ENCODE results near the gene CCPG1.
"Not testable (repeated sequence)": the region's sequence is repeated elsewhere in the genome, so short reads cannot be mapped to it uniquely, and the experiment has no call there.

Gene CCPG1, protein sequence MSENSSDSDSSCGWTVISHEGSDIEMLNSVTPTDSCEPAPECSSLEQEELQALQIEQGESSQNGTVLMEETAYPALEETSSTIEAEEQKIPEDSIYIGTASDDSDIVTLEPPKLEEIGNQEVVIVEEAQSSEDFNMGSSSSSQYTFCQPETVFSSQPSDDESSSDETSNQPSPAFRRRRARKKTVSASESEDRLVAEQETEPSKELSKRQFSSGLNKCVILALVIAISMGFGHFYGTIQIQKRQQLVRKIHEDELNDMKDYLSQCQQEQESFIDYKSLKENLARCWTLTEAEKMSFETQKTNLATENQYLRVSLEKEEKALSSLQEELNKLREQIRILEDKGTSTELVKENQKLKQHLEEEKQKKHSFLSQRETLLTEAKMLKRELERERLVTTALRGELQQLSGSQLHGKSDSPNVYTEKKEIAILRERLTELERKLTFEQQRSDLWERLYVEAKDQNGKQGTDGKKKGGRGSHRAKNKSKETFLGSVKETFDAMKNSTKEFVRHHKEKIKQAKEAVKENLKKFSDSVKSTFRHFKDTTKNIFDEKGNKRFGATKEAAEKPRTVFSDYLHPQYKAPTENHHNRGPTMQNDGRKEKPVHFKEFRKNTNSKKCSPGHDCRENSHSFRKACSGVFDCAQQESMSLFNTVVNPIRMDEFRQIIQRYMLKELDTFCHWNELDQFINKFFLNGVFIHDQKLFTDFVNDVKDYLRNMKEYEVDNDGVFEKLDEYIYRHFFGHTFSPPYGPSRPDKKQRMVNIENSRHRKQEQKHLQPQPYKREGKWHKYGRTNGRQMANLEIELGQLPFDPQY

DNA sequence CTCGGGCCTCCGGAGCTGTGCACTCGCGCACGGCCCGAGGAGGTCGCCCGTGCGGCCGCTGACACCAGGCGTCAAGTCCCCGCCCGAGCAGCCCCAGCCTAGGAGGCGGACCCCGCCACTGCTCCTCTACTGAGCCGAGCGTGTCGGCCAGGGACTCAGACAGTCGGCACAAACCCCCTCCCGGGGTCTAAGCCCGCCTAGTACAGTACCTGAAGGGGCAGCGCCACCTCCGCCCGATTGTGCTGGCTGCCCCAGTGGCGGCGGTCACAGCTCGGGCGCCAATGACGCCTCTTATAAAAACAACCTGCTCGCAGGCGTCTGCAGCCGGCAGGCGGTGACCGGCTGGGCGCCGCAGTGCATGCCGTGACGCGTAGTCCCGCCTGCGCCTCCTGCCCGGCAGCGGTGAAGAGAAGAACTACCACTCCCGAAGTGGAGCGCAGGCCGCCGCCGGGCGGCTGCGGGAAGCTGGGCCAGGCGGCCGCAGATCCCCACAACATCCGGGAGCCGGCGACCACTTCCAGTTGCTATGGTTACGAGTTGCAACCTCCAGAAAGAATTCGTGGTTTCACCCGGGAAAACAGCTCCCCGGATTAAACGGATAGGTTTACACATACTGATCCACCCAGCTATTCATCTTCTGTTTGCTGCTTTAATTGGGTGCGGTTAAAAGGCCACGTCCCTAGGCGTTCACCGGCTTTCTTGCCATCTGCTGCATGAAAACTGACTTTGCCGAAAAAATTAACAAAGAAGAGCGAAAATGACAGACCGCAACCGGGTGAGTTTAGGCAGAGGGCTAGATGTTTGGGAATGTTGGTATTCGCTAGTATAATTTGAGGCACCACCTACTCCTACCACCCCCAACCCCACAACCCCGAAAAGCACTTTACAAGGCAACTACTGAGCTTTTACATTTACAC is at the start of gene CCPG1, which contains the start of gene PIERCE2:
Gene CCPG1 (minus strand): TSS at position 348 of the 917 bp plus-strand sequence. CDS start 18,935 bp downstream, outside the sequence.
Gene PIERCE2 (plus strand): TSS at position 484 of the 917 bp plus-strand sequence. CDS start 274 bp downstream, at position 758.
- DNase-seq, result peak; percentile 93

DNA sequence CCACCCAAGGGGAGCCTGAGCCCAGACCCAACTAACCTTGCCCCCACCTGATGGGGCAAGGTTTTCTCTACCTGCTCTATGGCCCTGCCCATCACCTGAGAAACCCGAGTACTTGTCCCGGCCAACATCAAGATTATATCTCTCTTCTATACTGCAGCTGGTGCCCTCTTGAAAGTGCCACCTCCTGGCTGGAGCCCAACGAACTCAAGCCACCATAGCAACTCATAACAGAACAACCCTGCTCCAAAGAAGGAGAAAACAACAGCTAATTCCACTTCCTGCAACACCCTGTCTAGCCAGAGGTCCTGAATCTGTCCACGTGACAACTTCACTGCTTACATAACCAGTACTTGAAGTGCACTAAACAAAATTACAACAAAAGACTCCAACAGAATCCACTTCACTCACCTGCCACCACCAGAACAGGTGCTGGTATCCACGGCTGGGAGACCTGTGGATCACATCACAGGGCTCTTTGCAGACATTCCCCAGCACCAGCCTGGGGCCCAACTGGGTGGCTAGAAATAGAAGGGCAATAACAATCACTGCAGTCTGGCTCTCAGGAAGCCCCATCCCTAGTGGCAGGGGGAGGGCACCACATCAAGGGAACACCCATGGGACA is 49.4 kb upstream of the CCPG1 start:
- DNase-seq, result peak; percentile 10

DNA sequence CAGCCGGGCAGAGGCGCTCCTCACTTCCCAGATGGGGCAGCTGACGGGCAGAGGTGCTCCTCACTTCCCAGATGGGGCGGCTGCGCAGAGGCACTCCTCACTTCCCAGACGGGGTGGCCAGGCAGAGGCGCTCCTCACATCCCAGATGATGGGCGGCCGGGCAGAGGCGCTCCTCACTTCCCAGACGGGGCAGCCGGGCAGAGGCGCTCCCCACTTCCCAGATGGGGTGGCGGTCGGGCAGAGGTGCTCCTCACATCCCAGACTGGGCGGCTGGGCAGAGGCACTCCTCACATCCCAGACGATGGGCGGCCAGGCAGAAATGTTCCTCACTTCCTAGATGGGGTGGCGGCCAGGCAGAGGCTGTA is 38.9 kb upstream of the CCPG1 start:
- DNase-seq, result not testable (repeated sequence)

DNA sequence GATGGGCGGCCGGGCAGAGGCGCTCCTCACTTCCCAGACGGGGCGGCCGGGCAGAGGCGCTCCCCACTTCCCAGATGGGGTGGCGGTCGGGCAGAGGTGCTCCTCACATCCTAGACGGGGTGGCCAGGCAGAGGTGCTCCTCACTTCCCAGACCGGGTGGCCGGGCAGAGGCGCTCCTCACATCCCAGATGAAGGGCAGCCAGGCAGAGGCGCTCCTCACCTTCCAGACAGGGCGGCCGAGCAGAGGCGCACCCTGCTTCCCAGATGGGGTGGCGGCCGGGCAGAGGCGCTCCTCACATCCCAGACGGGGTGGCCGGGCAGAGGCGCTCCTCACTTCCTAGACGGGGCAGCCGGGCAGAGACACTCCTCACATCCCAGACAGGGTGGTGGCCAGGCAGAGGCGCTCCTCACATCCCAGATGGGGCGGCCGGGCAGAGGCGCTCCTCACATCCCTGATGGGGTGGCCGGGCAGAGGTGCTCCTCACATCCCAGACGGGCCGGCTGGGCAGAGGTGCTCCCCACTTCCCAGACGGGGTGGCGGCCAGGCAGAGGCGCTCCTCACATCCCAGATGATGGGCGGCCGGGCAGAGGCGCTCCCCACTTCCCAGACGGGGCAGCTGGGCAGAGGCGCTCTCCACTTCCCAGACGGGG is 38.3 kb upstream of the CCPG1 start:
- not testable (repeated sequence) for DNase-seq

DNA sequence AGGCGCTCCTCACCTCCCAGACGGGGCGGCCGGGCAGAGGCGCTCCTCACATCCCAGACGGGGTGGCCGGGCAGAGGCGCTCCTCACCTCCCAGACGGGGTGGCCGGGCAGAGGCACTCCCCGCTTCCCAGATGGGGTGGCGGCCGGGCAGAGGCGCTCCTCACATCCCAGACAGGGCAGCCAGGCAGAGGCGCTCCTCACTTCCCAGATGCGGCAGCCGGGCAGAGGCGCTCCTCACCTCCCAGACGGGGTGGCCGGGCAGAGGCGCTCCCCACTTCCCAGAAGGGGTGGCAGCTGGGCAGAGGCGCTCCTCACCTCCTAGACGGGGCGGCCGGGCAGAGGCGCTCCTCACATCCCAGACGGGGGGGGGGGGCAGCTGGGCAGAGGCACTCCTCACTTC is 37.8 kb upstream of the CCPG1 start:
- not testable (repeated sequence) for DNase-seq

DNA sequence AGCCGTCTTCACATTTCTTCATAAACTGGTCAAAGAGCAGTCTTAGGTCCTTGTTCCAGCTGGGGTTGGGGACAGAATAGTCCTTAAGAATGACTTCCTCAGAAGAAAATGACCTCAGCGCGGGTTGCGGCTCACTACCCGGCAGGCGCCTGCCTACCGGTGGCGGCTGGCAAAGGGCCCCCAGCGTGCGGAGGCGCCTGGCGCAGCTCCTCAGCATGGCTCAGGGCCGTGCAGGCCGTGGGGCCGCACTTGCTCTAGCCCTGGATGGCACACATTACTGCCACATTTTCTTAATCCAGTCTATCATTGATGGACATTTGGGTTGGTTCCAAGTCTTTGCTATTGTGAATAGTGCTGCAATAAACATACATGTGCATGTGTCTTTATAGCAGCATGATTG is 35.0 kb upstream of the CCPG1 start:
- DNase-seq, result not testable (repeated sequence)

DNA sequence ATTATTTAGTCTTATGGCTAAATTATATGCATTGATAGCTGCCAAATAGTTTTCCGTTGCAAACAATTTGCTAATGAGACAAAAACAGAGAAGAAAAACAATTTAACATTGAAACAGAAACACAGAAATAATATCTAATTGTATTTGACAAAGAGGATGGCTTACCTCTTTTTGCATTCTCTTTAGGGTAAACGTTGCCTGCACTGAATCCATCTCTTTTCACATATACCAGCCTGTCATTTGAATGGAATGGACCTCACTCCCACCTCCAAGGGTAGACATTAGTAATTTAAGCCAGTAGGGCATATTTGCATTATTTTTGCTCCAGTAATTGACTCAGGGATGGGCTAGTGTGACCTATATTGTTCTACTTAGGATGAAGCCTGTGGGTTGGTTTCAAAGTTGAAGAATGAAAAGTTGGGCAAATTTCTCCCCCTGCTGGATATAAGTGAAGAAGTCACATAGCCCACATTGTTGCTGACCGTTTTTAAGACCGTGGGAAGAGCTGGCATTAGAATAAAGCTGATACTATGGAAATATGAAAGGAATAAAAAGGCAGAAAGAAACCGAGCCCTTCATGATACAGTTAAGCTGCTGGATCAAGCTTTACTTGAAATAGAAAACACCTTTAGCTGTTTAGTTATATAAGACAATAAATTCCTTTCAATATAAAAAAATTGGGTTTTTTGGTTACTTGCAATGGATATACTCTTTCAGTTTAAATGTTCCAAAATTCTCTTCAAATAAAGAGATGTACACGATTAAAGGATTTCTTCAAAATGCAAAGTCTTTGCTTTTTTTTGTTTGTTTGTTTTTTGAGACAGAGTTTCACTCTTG is 27.0 kb upstream of the CCPG1 start:
- DNase-seq, result peak; percentile 28

- no peak for DNase-seq
Observed at GRCh38 chr15:55422089-55422488, 13.9 kb upstream of the CCPG1 start.

- no peak for DNase-seq
Observed at GRCh38 chr15:55420171-55420866, 12.2 kb upstream of the CCPG1 start.

DNA sequence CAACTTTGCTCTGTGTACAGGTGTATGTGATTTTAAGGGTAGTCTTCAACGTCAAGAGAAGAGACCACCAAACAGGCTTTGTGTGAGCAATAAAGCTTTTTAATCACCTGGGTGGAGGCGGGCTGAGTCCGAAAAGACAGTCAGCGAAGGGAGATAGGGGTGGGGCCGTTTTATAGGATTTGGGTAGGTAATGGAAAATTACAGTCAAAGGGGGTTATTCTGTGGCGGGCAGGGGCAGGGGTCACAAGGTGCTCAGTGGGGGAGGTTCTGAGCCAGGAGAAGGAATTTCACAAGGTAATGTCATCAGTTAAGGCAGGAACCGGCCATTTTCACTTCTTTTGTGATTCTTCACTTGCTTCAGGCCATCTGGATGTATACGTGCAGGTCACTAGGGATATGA is 9.5 kb upstream of the CCPG1 start:
- not testable (repeated sequence) for DNase-seq

DNA sequence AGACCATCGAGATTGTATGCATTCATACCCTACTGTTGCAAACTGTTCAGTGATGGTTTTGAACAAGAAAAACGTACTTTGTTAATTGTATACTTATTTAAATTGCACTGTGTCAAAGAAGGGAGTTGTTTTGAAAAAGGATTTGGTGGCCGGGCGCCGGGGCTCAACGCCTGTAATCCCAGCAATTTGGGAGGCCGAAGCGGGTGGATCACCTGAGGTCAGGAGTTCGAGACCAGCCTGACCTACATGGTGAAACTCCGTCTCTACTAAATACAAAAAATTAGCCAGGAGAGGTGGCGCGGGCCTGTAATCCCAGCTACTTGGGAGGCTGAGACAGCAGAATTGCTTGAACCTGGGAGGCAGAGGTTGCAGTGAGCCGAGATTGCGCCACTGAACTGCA is 817 bp upstream of the CCPG1 start:
- DNase-seq, result not testable (repeated sequence)

DNA sequence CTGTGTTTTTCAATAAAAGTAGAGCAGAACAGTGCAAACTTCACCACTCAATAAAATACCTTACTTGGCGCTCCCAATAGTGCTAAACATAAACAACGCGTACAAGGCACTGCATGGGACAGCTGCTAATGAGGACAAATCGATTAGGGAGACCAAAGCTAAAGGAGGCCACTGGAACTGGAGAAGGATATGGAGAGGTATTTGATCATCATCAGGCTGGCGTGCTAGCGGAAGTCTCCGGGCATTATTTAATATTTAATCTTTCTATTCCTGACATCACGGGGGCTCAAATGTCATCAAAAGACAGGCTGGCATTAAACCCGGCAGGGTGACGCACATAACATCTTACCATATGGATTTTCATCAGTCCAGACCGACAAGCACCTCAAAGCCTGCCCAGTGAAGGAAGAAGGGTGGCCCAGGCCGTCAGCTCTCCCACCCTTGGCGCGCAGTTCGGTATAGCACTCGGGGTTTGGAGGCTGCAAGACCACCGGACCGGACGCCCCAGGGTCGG is 604 bp downstream of the CCPG1 start:
- peak; percentile 26 for DNase-seq

DNA sequence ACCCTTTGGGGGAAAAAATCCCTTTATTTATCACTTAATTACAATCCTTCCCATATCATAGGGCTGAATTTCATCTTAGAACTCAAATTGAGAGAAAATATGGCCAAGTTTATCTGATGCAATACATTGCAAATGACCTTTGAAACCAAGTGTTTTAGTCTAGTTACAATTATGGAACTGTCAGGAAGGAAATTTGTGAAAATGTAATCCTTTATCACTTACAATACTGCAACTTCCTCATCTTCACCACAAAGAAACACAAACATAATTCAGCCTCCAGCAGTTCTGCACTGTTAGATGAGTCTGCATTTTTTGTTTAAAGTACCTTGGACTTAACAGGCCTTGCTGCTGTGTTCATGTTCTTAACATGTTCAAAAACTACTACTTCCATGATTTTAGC is 4.6 kb downstream of the CCPG1 start:
- no peak for DNase-seq

DNA sequence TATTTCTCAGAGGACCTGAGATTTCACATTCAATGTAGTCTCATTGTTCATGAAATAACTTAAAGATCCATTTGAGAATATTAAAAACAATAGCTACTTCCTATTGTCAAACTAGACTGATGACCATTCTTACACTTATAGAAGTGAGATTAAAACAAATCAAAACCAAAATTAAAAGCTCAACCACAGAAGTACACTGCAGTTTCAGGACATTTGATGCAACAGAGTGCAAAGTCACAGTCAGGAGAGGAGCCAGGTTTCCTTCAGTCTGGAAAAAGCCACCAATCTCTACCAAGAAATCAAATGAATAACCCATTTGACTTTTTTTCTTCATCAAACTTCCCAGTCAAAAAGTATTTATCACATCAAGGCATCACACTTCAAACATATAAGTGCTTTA is 5.5 kb downstream of the CCPG1 start:
- no peak for DNase-seq

GRCh38 chr15:55401786-55402246 is 6.3 kb downstream of the CCPG1 start:
- no peak for DNase-seq

DNA sequence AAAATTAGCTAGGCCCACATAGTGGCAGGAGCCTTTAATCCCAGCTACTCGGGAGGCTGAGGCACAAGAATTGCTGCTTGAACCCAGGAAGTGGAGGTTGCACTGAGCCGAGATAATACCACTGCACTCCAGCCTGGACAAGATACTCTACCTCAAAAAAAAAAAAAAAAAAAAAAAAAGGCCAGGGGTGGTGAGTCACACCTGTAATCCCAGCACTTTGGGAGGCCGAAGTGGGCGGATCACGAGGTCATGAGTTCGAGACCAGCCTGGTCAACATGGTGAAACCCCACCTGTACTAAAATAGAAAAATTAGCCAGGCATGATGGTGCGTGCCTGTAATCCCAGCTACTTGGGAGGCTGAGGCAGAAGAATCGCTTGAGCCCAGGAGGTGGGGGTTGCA is 8.1 kb downstream of the CCPG1 start:
- DNase-seq, result not testable (repeated sequence)

DNA sequence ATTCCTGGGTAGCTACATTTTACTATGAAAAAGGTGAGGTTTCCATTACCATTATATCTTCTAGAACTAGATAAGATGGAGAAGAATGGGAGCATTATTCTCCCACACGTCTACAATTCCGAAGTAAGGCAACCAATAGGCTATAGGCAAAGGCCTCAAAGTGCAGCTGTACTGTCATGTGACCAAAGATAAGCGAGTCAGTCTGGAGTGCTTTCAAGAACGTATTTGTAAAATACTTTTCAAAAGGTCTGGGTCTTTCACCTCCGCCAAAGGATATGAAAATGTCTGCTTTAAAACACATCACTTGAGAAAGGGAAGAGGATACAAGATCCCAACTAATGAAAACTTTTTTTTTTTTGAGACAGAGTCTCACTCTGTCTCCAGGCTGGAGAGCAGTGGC is 9.9 kb downstream of the CCPG1 start:
- DNase-seq, result no peak

DNA sequence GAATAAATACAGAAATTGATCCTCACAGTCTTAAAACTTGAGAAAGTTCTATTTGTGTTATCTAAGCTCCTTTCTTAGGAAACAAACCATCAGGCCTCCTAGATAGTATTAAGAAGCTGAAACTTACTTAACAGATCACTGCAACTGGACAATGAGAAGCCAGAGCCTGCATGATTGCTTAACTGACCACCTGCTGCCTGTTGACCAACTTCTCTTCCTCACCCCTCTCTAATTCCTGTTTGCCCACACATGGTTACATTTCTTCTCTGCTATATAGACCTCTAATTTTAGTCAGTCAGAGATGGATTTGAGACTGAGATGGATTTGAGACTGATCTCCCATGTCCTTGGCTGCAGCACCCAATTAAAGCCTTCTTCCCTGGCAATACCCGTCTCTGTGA is 13.5 kb downstream of the CCPG1 start:
- DNase-seq, result no peak

GRCh38 chr15:55389264-55389607 is 18.9 kb downstream of the CCPG1 start:
- no peak for DNase-seq

DNA sequence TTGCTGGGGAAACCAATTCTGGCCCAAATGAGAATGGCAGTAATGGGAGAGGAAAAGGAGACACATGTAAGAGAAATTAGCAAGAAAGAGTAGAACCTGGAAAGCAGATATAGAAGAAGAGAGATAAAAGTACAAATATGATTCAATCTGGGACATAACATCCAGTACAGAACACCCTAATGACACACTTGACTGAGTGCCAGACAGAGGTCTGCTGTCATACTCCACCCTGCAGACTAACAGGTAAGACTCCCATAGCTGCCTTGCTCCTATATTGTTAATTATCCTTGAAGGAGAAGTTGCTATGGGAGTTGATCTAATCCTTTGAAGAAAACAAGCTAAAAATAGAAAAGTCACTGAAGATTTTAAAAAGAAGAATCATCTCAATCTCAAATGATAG is 21.1 kb downstream of the CCPG1 start:
- DNase-seq, result no peak

All from COR-L47 (cell line).